Endodermal cell (in vitro differentiated cells): ENCODE data around the gene TRIAP1. TPM values are rescaled to one million over a fixed set of nuclear protein-coding genes. Genes with fewer than 3 reads are reported as not detected.

Source experiments
- DNase-seq: peaks from one replicate; pipeline ENCODE4 v3.0.0-alpha.2; 2017
- H3K27ac ChIP-seq: 2 replicates; pipeline ENCODE4 v1.5.1; 2013; ENCODE audit warnings: mild to moderate bottlenecking, low read depth, low read length, moderate library complexity
- H3K27me3 ChIP-seq: 2 replicates; pipeline ENCODE4 v1.6.1; 2013; ENCODE audit warnings: mild to moderate bottlenecking, low read length, moderate library complexity; ENCODE audit not compliant: insufficient read depth, control insufficient read depth, poor library complexity, severe bottlenecking
- H3K36me3 ChIP-seq: 2 replicates; pipeline ENCODE4 v1.7.0; 2013; ENCODE audit warnings: mild to moderate bottlenecking, low read length, moderate library complexity; ENCODE audit not compliant: control insufficient read depth, insufficient read depth
- H3K4me1 ChIP-seq: one replicate; pipeline ENCODE4 v1.7.0; 2013; ENCODE audit warnings: low read length; ENCODE audit not compliant: control insufficient read depth, insufficient read depth
- H3K4me3 ChIP-seq: 2 replicates; pipeline ENCODE4 v1.5.1; 2013; ENCODE audit warnings: mild to moderate bottlenecking, low read length, moderate library complexity
- H3K9ac ChIP-seq: 2 replicates; pipeline ENCODE4 v1.6.1; 2013; ENCODE audit warnings: mild to moderate bottlenecking, low read length, moderate library complexity; ENCODE audit not compliant: poor library complexity, severe bottlenecking; ENCODE audit errors: extremely low read depth
- H3K9me3 ChIP-seq: 2 replicates; pipeline ENCODE4 v1.6.1; 2013; ENCODE audit warnings: mild to moderate bottlenecking, low read length, moderate library complexity; ENCODE audit not compliant: control insufficient read depth
- H3K27ac Mint-ChIP-seq: 2 replicates; pipeline ENCODE4 v1.8.0; 2020; ENCODE audit warnings: mixed read lengths
- H3K27me3 Mint-ChIP-seq: 2 replicates; pipeline ENCODE4 v1.8.0; 2021; ENCODE audit warnings: mild to moderate bottlenecking, mixed read lengths; ENCODE audit not compliant: insufficient read depth
- H3K36me3 Mint-ChIP-seq: 2 replicates; pipeline ENCODE4 v1.8.0; 2020; ENCODE audit warnings: low read depth, mixed read lengths
- H3K4me1 Mint-ChIP-seq: 2 replicates; pipeline ENCODE4 v1.8.0; 2020; ENCODE audit warnings: mixed read lengths
- H3K4me3 Mint-ChIP-seq: 2 replicates; pipeline ENCODE4 v1.8.0; 2020; ENCODE audit warnings: mild to moderate bottlenecking, moderate library complexity, mixed read lengths
- H3K9me3 Mint-ChIP-seq: 2 replicates; pipeline ENCODE4 v1.8.0; 2020; ENCODE audit warnings: mild to moderate bottlenecking, mixed read lengths
- WGBS, 2 experiments: methylation state at CpG; one replicate each; pipeline versions ENCODE4 v1.1.5 to v1.1.7; 2013; ENCODE audit warnings: missing lambda C conversion rate in 2 of 2, mixed read lengths in 1 of 2; ENCODE audit not compliant: insufficient coverage in 1 of 2, insufficient read length in 1 of 2; 5-methylcytosine and 5-hydroxymethylcytosine counted together
- total RNA-seq, 2 donors: library from RNA; stranded (reverse); fragmentation: NEBNext Ultra II Directional in 1 of 2; extraction: Animal tissue kit (Norgen Biotek cat#: 25700) in 1 of 2; gene quantifications; 2 replicates in 1 of 2; 3 replicates in 1 of 2; pipeline ENCODE4 v1.2.1, GENCODE V29; 2021
- TF ChIP-seq, protein P1 (sequence below): fragments of 200-600 bp; sonication (generic); conservative IDR thresholded peaks from 2 replicates; pipeline ENCODE4 v1.5.0; 2021; ENCODE audit warnings: antibody characterized with exemption, mild to moderate bottlenecking

The TRIAP1 gene
- total RNA-seq, 2 donors from 2014 or later: 31.6 to 34.8 TPM

DNA sequence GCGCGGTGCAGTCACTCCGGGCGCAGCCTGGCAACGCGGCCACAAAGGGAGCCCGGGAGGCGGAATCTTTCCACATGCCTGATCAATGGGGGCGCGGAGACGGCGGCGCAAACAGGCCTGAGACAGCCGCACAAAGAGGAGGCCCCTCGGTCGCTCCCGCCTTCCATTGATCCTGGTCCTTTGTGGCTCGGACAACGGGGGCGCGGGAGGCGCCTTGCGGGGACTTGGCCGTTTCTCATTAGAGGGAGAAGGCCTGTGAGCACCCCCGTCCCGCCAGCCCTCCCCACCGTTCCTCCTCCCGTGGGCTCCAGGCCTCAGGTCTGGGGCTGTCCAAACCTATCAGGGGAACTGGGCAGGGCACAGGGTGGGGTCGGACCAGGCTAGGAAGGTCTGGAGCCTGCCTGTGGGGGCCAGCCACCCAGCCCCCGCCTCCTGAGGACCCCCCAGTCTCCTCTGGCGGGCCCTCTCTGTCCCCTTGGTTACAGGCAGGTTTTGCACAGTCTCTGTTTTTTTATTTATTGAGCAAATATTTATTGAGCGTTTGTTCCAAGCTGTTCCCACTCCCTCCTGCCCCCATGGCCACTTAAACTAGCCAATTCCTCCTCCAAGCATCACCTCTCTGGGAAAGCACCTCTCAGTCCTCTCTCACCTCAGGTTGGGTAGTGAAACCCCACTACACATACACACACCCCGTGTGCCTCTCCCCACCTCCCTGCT lies 48.2 kb downstream of the TRIAP1 start:
- no peak overlapping the region for H3K27ac Mint-ChIP-seq
- WGBS, 2 experiments: 74 to 82% methylated on average over 22 to 33 of the region's 33 CpGs
- TF ChIP-seq, protein P1, sequence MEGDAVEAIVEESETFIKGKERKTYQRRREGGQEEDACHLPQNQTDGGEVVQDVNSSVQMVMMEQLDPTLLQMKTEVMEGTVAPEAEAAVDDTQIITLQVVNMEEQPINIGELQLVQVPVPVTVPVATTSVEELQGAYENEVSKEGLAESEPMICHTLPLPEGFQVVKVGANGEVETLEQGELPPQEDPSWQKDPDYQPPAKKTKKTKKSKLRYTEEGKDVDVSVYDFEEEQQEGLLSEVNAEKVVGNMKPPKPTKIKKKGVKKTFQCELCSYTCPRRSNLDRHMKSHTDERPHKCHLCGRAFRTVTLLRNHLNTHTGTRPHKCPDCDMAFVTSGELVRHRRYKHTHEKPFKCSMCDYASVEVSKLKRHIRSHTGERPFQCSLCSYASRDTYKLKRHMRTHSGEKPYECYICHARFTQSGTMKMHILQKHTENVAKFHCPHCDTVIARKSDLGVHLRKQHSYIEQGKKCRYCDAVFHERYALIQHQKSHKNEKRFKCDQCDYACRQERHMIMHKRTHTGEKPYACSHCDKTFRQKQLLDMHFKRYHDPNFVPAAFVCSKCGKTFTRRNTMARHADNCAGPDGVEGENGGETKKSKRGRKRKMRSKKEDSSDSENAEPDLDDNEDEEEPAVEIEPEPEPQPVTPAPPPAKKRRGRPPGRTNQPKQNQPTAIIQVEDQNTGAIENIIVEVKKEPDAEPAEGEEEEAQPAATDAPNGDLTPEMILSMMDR: no peak
- Histone ChIP-seq H3K9me3 (no peaks in the 10 kb centered on the region), H3K9ac (no peak overlapping the region), H3K36me3 (no peaks in the 10 kb centered on the region), H3K27ac (peak overlapping the region; percentile 99), H3K27me3 (no peaks in the 10 kb centered on the region), H3K4me3 (no peak overlapping the region), H3K4me1 (no peaks in the 10 kb centered on the region)
- H3K36me3 Mint-ChIP-seq: no peaks in the 10 kb centered on the region
- H3K4me3 Mint-ChIP-seq: no peak overlapping the region
- peak; percentile 74 for DNase-seq
- no peaks in the 10 kb centered on the region for H3K9me3 Mint-ChIP-seq
- H3K4me1 Mint-ChIP-seq: peaks cover 16% of the 10 kb centered on the region
- no peaks in the 10 kb centered on the region for H3K27me3 Mint-ChIP-seq

DNA sequence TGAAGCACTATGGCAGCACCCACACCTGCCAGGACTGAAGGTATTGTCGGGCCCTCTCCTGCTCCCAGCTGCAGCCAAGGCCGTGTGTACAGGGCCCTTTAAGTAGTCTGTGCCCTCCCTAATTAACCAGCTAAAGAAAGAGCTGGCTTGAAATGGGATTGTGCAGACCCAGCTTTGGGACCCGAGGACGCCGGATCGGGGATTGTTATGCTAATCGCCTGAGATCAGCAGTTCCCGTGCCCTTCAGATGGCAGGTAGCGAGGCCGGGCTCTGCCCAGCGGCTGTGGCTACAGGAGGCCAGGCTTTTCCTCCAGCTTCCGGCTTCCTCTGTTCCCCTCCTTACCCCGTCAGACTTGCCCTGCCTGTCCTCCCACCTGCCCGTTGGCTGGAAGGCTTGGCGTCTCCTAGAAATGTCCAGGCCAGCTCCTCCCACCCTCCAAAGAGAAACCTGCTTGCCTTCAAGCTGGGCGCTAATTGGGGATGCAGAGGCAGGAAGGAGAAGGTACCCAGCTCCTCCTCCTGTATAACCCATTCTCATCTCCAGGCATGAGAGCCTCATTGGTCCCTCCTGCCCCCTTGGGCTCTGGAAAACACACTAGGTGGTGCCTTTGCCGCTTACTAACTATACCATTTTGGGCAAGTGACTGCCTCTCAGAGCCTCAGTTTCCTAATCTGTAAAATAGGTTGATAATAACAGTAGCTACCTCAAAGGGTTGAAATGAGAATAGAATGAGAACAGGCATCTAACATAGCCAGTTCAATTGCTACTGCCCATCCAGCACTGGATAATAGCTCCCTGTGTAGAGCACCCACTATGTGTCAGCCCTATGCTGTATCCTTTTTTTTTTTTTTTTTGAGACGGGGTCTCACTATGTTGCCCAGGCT lies 51.5 kb downstream of the TRIAP1 start:
- peak overlapping the region; percentile 76 for H3K27ac ChIP-seq
- 25 to 34% methylated on average over 14 to 18 of the region's 18 CpGs for WGBS, 2 experiments
- Mint-ChIP-seq H3K9me3 (no peaks in the 10 kb centered on the region), H3K27ac (no peak overlapping the region), H3K36me3 (no peaks in the 10 kb centered on the region), H3K27me3 (no peaks in the 10 kb centered on the region), H3K4me3 (no peak overlapping the region), H3K4me1 (peaks cover 8% of the 10 kb centered on the region)
- no peak overlapping the region for H3K9ac ChIP-seq
- TF ChIP-seq, protein P1: no peak
- DNase-seq: peak; percentile 97
- no peaks in the 10 kb centered on the region for H3K4me1 ChIP-seq
- H3K9me3 ChIP-seq: no peaks in the 10 kb centered on the region
- H3K27me3 ChIP-seq: no peaks in the 10 kb centered on the region
- no peak overlapping the region for H3K4me3 ChIP-seq
- H3K36me3 ChIP-seq: no peaks in the 10 kb centered on the region

Other genes starting within 250 kb of the TRIAP1 start
- gene RPLP0, start 245.3 kb downstream of the TRIAP1 start, total RNA-seq: 1,000 to 10,000 TPM; 2,153 to 2,485 TPM
- 10 to 100 TPM; 58.4 to 92.7 TPM for gene PXN, start 180.7 kb downstream of the TRIAP1 start, total RNA-seq
- gene RNU4-2, start 154.5 kb downstream of the TRIAP1 start, total RNA-seq: 1,000 to 10,000 TPM; 4,079 to 4,491 TPM
- gene RNU4-1, start 153.1 kb downstream of the TRIAP1 start, total RNA-seq: 1,000 to 10,000 TPM; 4,032 to 4,837 TPM
- 1 to 10 TPM; 2.3 to 2.7 TPM for gene SIRT4, start 144.1 kb downstream of the TRIAP1 start, total RNA-seq
- gene PLA2G1B, start 118.6 kb downstream of the TRIAP1 start, total RNA-seq: not detected
- 100 to 1,000 TPM in 1 of 2 donors, 10 to 100 TPM in 1; 92.8 to 105 TPM for gene MSI1, start 77.2 kb downstream of the TRIAP1 start, total RNA-seq
- 100 to 1,000 TPM; 344 to 354 TPM for gene COX6A1, start 8.3 kb downstream of the TRIAP1 start, total RNA-seq
- gene GATC, start 60 bp upstream of the TRIAP1 start, total RNA-seq: 10 to 100 TPM; 24.5 to 33.2 TPM
- 100 to 1,000 TPM; 291 to 324 TPM for gene SRSF9, start 23.4 kb upstream of the TRIAP1 start, total RNA-seq
- gene DYNLL1, start 49.7 kb upstream of the TRIAP1 start, total RNA-seq: 100 to 1,000 TPM; 326 to 424 TPM
- 10 to 100 TPM; 35.5 to 55.1 TPM for gene COQ5, start 82.8 kb upstream of the TRIAP1 start, total RNA-seq
- 100 to 1,000 TPM; 167 to 182 TPM for gene RNF10, start 88.0 kb upstream of the TRIAP1 start, total RNA-seq
- 10 to 100 TPM; 52.5 to 53.0 TPM for gene POP5, start 135.0 kb upstream of the TRIAP1 start, total RNA-seq
- gene CABP1, start 194.2 kb upstream of the TRIAP1 start, total RNA-seq: under 1 TPM; 0.29 to 0.86 TPM
- gene MLEC, start 240.8 kb upstream of the TRIAP1 start, total RNA-seq: 100 to 1,000 TPM; 188 to 195 TPM